Activated CD8-positive, alpha-beta T cell treated with anti-CD3 and anti-CD28 coated beads for 36 hours (primary cell): ENCODE measurements around the gene CPNE2. TPM values are rescaled to one million over a fixed set of nuclear protein-coding genes. Genes with fewer than 3 reads are reported as not detected.

Source experiments
- ATAC-seq: fragments of 200-7000 bp; cut with Tn5 transposase; one replicate; pipeline ENCODE4 v1.10.0; 2021; ENCODE audit warnings: mild to moderate bottlenecking, moderate library complexity
- CTCF ChIA-PET: fragments of 350-600 bp; sonication (Branson Sonifier 250); formaldehyde crosslinking; loops from one replicate; lab custom pipeline; 2021; ENCODE audit warnings: antibody characterized with exemption; lab: Charles Lee
- POLR2A ChIA-PET: fragments of 350-600 bp; sonication (Branson Sonifier 250); formaldehyde crosslinking; loops from one replicate; lab custom pipeline; 2021; ENCODE audit warnings: antibody characterized with exemption; lab: Charles Lee
- DNase-seq: peaks from one replicate; pipeline ENCODE4 v3.0.0-alpha.2; 2020
- H3K27ac Mint-ChIP-seq: one replicate; pipeline ENCODE4 v1.8.0; 2021; ENCODE audit warnings: mild to moderate bottlenecking, mixed read lengths
- H3K27me3 Mint-ChIP-seq: one replicate; pipeline ENCODE4 v1.8.0; 2021; ENCODE audit warnings: mixed read lengths
- H3K36me3 Mint-ChIP-seq: one replicate; pipeline ENCODE4 v1.8.0; 2021; ENCODE audit warnings: low read depth, mixed read lengths
- H3K4me1 Mint-ChIP-seq: one replicate; pipeline ENCODE4 v1.8.0; 2021; ENCODE audit warnings: low read depth, mixed read lengths
- H3K4me3 Mint-ChIP-seq: one replicate; pipeline ENCODE4 v1.8.0; 2021; ENCODE audit warnings: mild to moderate bottlenecking, moderate library complexity, mixed read lengths
- H3K9me3 Mint-ChIP-seq: one replicate; pipeline ENCODE4 v1.8.0; 2021; ENCODE audit warnings: mixed read lengths
- CTCF ChIP-seq: fragments of 200-600 bp; IDR thresholded peaks from one replicate; pipeline ENCODE4 v1.8.0; 2022; ENCODE audit warnings: antibody characterized with exemption, mild to moderate bottlenecking
- intact Hi-C: fragments of 100-400 bp; cut with micrococcal nuclease; formaldehyde crosslinking; loops from one replicate; pipeline ENCODE4 v1.10.0; 2022
- total RNA-seq, 2 experiments: library from RNA; stranded (reverse); gene quantifications; one replicate each; pipeline ENCODE4 v1.2.3, GENCODE V29; 2021

Gene CPNE2
- total RNA-seq, 2 experiments from 2014 or later, result 18.6 to 20.6 TPM

- no peak for TF ChIP-seq CTCF
- ATAC-seq (no peak), DNase-seq (no peak)
- ChIA-PET POLR2A (interaction anchor here (1.2 kb wide), 2 partner anchors 8 to 39 kb away, joined by 3 to 4 read pairs; no protein-coding TSS in a partner anchor), CTCF (no interaction called here)
- H3K4me3 Mint-ChIP-seq, result no peak overlapping the region
- peaks cover 33% of the 10 kb centered on the region for H3K4me1 Mint-ChIP-seq
- H3K27ac Mint-ChIP-seq, result no peak overlapping the region
- intact Hi-C loops, result no loop called here
- H3K9me3 Mint-ChIP-seq, result no peaks in the 10 kb centered on the region
- no peaks in the 10 kb centered on the region for H3K27me3 Mint-ChIP-seq
- peaks cover 5% of the 10 kb centered on the region for H3K36me3 Mint-ChIP-seq
These were observed 53.8 kb downstream of the CPNE2 start for GRCh38 chr16:57146040-57146647.

GRCh38 chr16:57146735-57147134 lies 54.4 kb downstream of the CPNE2 start:
- peak; percentile 35 for ATAC-seq
- intact Hi-C loops, result no loop called here
- DNase-seq, result no peak
- no peak overlapping the region for H3K4me3 Mint-ChIP-seq
- no peak for TF ChIP-seq CTCF
- H3K4me1 Mint-ChIP-seq, result peaks cover 28% of the 10 kb centered on the region
- H3K9me3 Mint-ChIP-seq, result no peaks in the 10 kb centered on the region
- no peaks in the 10 kb centered on the region for H3K27me3 Mint-ChIP-seq
- H3K36me3 Mint-ChIP-seq, result peaks cover 5% of the 10 kb centered on the region
- POLR2A ChIA-PET, result no interaction called here
- H3K27ac Mint-ChIP-seq, result no peak overlapping the region
- CTCF ChIA-PET, result no interaction called here

GRCh38 chr16:57147381-57148221 lies 55.2 kb downstream of the CPNE2 start:
- peak overlapping the region; percentile 58 for H3K27ac Mint-ChIP-seq
- no peak for DNase-seq
- intact Hi-C loops, result no loop called here
- no peaks in the 10 kb centered on the region for H3K9me3 Mint-ChIP-seq
- TF ChIP-seq CTCF, result no peak
- peaks cover 28% of the 10 kb centered on the region for H3K4me1 Mint-ChIP-seq
- ChIA-PET CTCF (interaction anchor here (0.8 to 2.2 kb wide), 3 partner anchors 12 to 64 kb away, joined by 3 to 6 read pairs (median 3); partner anchors contain the start of gene CPNE2), POLR2A (interaction anchor here (0.5 to 1.0 kb wide), 4 partner anchors 9 to 676 kb away, joined by 3 read pairs; no protein-coding TSS in a partner anchor)
- H3K27me3 Mint-ChIP-seq, result no peaks in the 10 kb centered on the region
- ATAC-seq, result no peak
- H3K36me3 Mint-ChIP-seq, result peaks cover 6% of the 10 kb centered on the region
- H3K4me3 Mint-ChIP-seq, result no peak overlapping the region

- H3K27ac Mint-ChIP-seq, result peak overlapping the region; percentile 1
- DNase-seq (no peak), ATAC-seq (no peak)
- no peaks in the 10 kb centered on the region for H3K27me3 Mint-ChIP-seq
- POLR2A ChIA-PET, result interaction anchor here (0.9 to 2.4 kb wide), 4 partner anchors 8 to 81 kb away, joined by 3 to 7 read pairs (median 4); no protein-coding TSS in a partner anchor
- H3K36me3 Mint-ChIP-seq, result peaks cover 15% of the 10 kb centered on the region
- CTCF ChIA-PET, result interaction anchor here (1.0 to 2.2 kb wide), 4 partner anchors 11 to 64 kb away, joined by 3 to 6 read pairs (median 4); partner anchors contain the start of gene CPNE2
- H3K9me3 Mint-ChIP-seq, result no peaks in the 10 kb centered on the region
- TF ChIP-seq CTCF, result no peak
- H3K4me3 Mint-ChIP-seq, result no peak overlapping the region
- intact Hi-C loops, result no loop called here
- peaks cover 24% of the 10 kb centered on the region for H3K4me1 Mint-ChIP-seq
These were observed 56.1 kb downstream of the CPNE2 start for GRCh38 chr16:57148481-57148880.
